22Rv1 (cell line): ENCODE measurements around the gene BACH2.

ENCODE experiments used
- CTCF ChIP-seq: fragments of 450-650 bp; IDR thresholded peaks from 2 replicates; pipeline ENCODE4 v1.5.1; 2017; ENCODE audit warnings: mild to moderate bottlenecking
- ZFX ChIP-seq: fragments of 450-650 bp; IDR thresholded peaks from 2 replicates; pipeline ENCODE4 v1.6.1; 2017; ENCODE audit warnings: antibody characterized with exemption, borderline replicate concordance

GRCh38 chr6:90294008-90294511 lies 2.6 kb downstream of the BACH2 start:
- TF ChIP-seq CTCF (no peak), ZFX (no peak)
